GM12878 (cell line): ENCODE data around the gene CCDC136. TPM values are rescaled to one million over a fixed set of nuclear protein-coding genes. Genes with fewer than 3 reads are reported as not detected.

Experiments
- ATAC-seq: fragments of 200-7000 bp; cut with Tn5 transposase; 3 replicates; pipeline ENCODE4 v1.9.1; 2020; ENCODE audit warnings: mild to moderate bottlenecking, moderate library complexity
- BruUV-seq: library from RNA; stranded (reverse); fragments of 400-500 nt; replicated peaks from 2 replicates; lab custom pipeline; 2021; lab: Mats Ljungman, UMichigan
- CTCF ChIA-PET: fragments of 300-600 bp; sonication (Branson Sonifier 250); formaldehyde crosslinking; extraction: SDS; loops from one replicate; lab custom pipeline; 2021; ENCODE audit warnings: inconsistent platforms; lab: Yijun Ruan, JAX
- POLR2A ChIA-PET: fragments of 350-600 bp; formaldehyde crosslinking; extraction: SDS; loops from one replicate; lab custom pipeline; 2021; ENCODE audit warnings: inconsistent platforms; lab: Charles Lee
- RAD21 ChIA-PET: fragments of 300-600 bp; sonication (Branson Sonifier 250); formaldehyde crosslinking; loops from one replicate; lab custom pipeline; 2023; ENCODE audit warnings: antibody characterized with exemption; ENCODE audit not compliant: unreplicated experiment; lab: Charles Lee
- SMC1A ChIA-PET: fragments of 300-600 bp; sonication (Branson Sonifier 250); formaldehyde crosslinking; loops from one replicate; lab custom pipeline; 2023; ENCODE audit not compliant: unreplicated experiment, uncharacterized antibody; lab: Charles Lee
- DNase-seq: peaks from one replicate; pipeline ENCODE4 v3.0.0-alpha.2; 2011; ENCODE audit warnings: low read depth, low spot score
- FAIRE-seq: peaks from 3 replicates; lab custom pipeline; 2011; peaks lifted over from hg19 to GRCh38; lab: Jason Lieb, UNC
- H2AFZ ChIP-seq: 2 replicates; pipeline ENCODE4 v1.6.0; 2011; ENCODE audit warnings: low read depth, low read length, control low read depth; ENCODE audit not compliant: control insufficient read depth
- H3K27ac ChIP-seq: 2 replicates; pipeline ENCODE4 v1.5.1; 2011; ENCODE audit warnings: control low read depth; ENCODE audit not compliant: control insufficient read depth, insufficient read depth
- H3K27me3 ChIP-seq, 2 experiments: replicated peaks in 1 of 2; 2 replicates each; pipeline versions ENCODE4 v1.6.0 to v1.6.1; 2011; ENCODE audit warnings: low read length in 1 of 2; ENCODE audit not compliant: control insufficient read depth in 2 of 2, insufficient read depth in 2 of 2
- H3K36me3 ChIP-seq, 2 experiments: 2 replicates each; pipeline ENCODE4 v1.5.1; 2011; ENCODE audit warnings: low read length in 1 of 2; ENCODE audit not compliant: control insufficient read depth in 2 of 2, insufficient read depth in 2 of 2
- H3K4me1 ChIP-seq: 2 replicates; pipeline ENCODE4 v1.6.1; 2011; ENCODE audit warnings: mild to moderate bottlenecking, low read length, moderate library complexity, mixed read lengths; ENCODE audit not compliant: control insufficient read depth, insufficient read depth
- H3K4me2 ChIP-seq: 2 replicates; pipeline ENCODE4 v1.6.0; 2011; ENCODE audit warnings: control low read depth; ENCODE audit not compliant: control insufficient read depth, insufficient read depth
- H3K4me3 ChIP-seq: fragments of 200-600 bp; sonication (generic); 2 replicates; pipeline ENCODE4 v1.5.1; 2016
- H3K79me2 ChIP-seq: 2 replicates; pipeline ENCODE4 v1.6.0; 2011; ENCODE audit warnings: low read length; ENCODE audit not compliant: control insufficient read depth, insufficient read depth
- H3K9ac ChIP-seq: 2 replicates; pipeline ENCODE4 v1.8.0; 2011; ENCODE audit warnings: low read length, control low read depth, mixed read lengths; ENCODE audit not compliant: control insufficient read depth, insufficient read depth
- H3K9me3 ChIP-seq: replicated peaks from 3 replicates; pipeline ENCODE4 v1.5.1; 2011; ENCODE audit warnings: mild to moderate bottlenecking, low read length; ENCODE audit not compliant: control insufficient read depth, insufficient read depth
- H4K20me1 ChIP-seq: 2 replicates; pipeline ENCODE4 v1.6.0; 2011; ENCODE audit not compliant: control insufficient read depth, insufficient read depth
- BRCA1 ChIP-seq: IDR thresholded peaks from 2 replicates; pipeline ENCODE4 v1.6.1; 2011; ENCODE audit warnings: low read depth, low read length, improper control_type of control experiment
- NBN ChIP-seq: fragments of 450-650 bp; IDR thresholded peaks from 2 replicates; pipeline ENCODE4 v1.6.1; 2016
- NFIC ChIP-seq: IDR thresholded peaks from 2 replicates; pipeline ENCODE4 v1.6.1; 2012; ENCODE audit warnings: low read depth, mild to moderate bottlenecking, inconsistent platforms, low read length, moderate library complexity
- PAX8 ChIP-seq: fragments of 450-650 bp; IDR thresholded peaks from 2 replicates; pipeline ENCODE4 v1.6.1; 2017; ENCODE audit warnings: mild to moderate bottlenecking, moderate library complexity
- TCF12 ChIP-seq: IDR thresholded peaks from 2 replicates; pipeline ENCODE4 v1.6.1; 2011; ENCODE audit warnings: low read depth, mild to moderate bottlenecking, low read length
- ZBTB40 ChIP-seq: fragments of 450-650 bp; IDR thresholded peaks from 2 replicates; pipeline ENCODE4 v1.6.1; 2016; ENCODE audit warnings: mild to moderate bottlenecking, moderate library complexity, borderline replicate concordance
- ZNF207 ChIP-seq: fragments of 450-650 bp; IDR thresholded peaks from 2 replicates; pipeline ENCODE4 v1.6.1; 2014; ENCODE audit warnings: antibody characterized with exemption, mild to moderate bottlenecking, borderline replicate concordance
- WGBS: methylation state at CpG from one replicate; pipeline ENCODE4 v1.1.6; 2016; ENCODE audit warnings: low lambda C conversion rate; ENCODE audit not compliant: insufficient replicate concordance, insufficient coverage; ENCODE audit errors: missing lambda C conversion rate; 5-methylcytosine and 5-hydroxymethylcytosine counted together
- in situ Hi-C: fragments of 300-500 bp; cut with MboI; formaldehyde crosslinking; loops from 9 replicates; pipeline ENCODE4 v1.14.3; 2018; ENCODE audit warnings: mixed read lengths
- intact Hi-C: fragments of 100-400 bp; cut with micrococcal nuclease; formaldehyde crosslinking; loops from one replicate; pipeline ENCODE4 v1.14.2; 2022; ENCODE audit not compliant: unreplicated experiment
- polyA plus RNA-seq, 11 experiments: library from polyadenylated mRNA; depleted of rRNA in 4 of 11; unstranded in 6 of 11; stranded (reverse) in 5 of 11; fragments of >200 nt; fragmentation: Nextera tagmentation in 4 of 11; fragmentation: Illumina TruSeq in 1 of 11; extraction: Ambion mirVana in 4 of 11; extraction: Trizol in 1 of 11; gene quantifications; 1 replicate in 1 of 11; 2 replicates in 10 of 11; pipeline versions ENCODE4 v1.2.1 to v1.2.3, GENCODE V29; 2011 to 2016; ENCODE audit warnings: inconsistent platforms in 2 of 11, missing spikeins in 2 of 11, low read depth in 1 of 11
- total RNA-seq, 4 experiments: library from RNA; depleted of rRNA in 3 of 4; stranded (reverse); fragments of >200 nt in 3 of 4; fragmentation: Illumina TruSeq in 1 of 4; extraction: Trizol in 1 of 4; gene quantifications; 2 replicates each; pipeline versions ENCODE4 v1.2.1 to v1.2.3, GENCODE V29; 2013 to 2021

CCDC136 gene
- total and polyA plus RNA-seq, 10 of the 15 experiments (the other 5 are each of a cell fraction or from before 2014, with no cell fraction given), result 0.32 to 4.8 (median 1.5) TPM

GRCh38 chr7:128757203-128757602, 34.6 kb upstream of the CCDC136 start:
- TF ChIP-seq BRCA1 (no peak), NFIC (no peak), ZBTB40 (no peak), NBN (no peak), PAX8 (no peak), ZNF207 (no peak), TCF12 (no peak)
- SMC1A ChIA-PET, result interaction anchor here (0.9 to 2.9 kb wide), 4 partner anchors 9 to 47 kb away, joined by 3 to 11 read pairs (median 4); no protein-coding TSS in a partner anchor
- H2AFZ ChIP-seq, result no peak overlapping the region
- H3K4me1 ChIP-seq, result no peaks in the 10 kb centered on the region
- no peak overlapping the region for H3K4me2 ChIP-seq
- POLR2A ChIA-PET, result interaction anchor here (0.6 to 1.1 kb wide), 3 partner anchors 10 to 400 kb away, joined by 3 to 4 read pairs (median 4); partner anchors contain the start of gene CALU
- H3K36me3 ChIP-seq, result peaks cover 2 to 22% of the 10 kb centered on the region in 2 experiments
- in situ Hi-C loops, result no loop called here
- H3K27me3 ChIP-seq, result no peaks in the 10 kb centered on the region
- no peak overlapping the region for H3K27ac ChIP-seq
- no peaks in the 10 kb centered on the region for H3K9me3 ChIP-seq
- FAIRE-seq (no peak), ATAC-seq (no peak), DNase-seq (no peak)
- intact Hi-C loops, result no loop called here
- no peaks in the 10 kb centered on the region; the same call in 1 of the 2 replicates for H3K79me2 ChIP-seq
- no TSS peak for BruUV-seq
- H3K4me3 ChIP-seq, result no peak overlapping the region
- H3K9ac ChIP-seq, result no peak overlapping the region
- CTCF ChIA-PET, result interaction anchor here (0.9 to 1.2 kb wide), 3 partner anchors 16 to 84 kb away, joined by 3 read pairs; no protein-coding TSS in a partner anchor
- no peaks in the 10 kb centered on the region for H4K20me1 ChIP-seq
- WGBS, result 59% methylated on average over 2 of the region's 2 CpGs
- RAD21 ChIA-PET, result no interaction called here
